ENCODE data around the gene CLIP1.

DNA sequence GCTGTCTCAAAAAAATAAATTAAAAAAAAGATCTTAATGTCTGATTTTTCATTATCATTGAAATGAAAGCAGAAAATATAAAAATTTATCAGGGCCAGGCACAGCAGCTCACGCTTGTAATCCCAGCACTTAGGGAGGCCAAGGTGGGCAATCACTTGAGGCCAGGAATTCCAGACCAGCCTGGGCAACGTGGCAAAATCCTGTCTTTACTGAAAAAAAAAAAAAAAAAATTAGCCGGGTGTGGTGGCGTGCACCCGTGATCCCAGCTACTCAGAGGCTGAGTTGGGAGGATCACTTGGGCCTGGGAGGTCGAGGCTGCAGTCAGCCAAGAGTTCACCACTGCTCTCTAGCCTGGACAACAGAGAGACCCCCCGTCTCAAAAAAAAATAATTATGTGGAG lies 37.6 kb upstream of the CLIP1 start:
- TF ChIP-seq POLR2A (IDR thresholded peaks at IDR 0.05; ENCODE audit: low read length) (no peak), GATA1 (IDR thresholded peaks at IDR 0.05; ENCODE audit: low read depth, low read length) (no peak)
